CD8-positive, alpha-beta memory T cell (primary cell): Measurements from ENCODE around the gene LGALS1. TPM values are rescaled to one million over a fixed set of nuclear protein-coding genes. Genes with fewer than 3 reads are reported as not detected.
A peak's percentile ranks its signal among the peaks of the same experiment; 100 is the strongest.
"Not testable (repeated sequence)": the region's sequence is repeated elsewhere in the genome, so short reads cannot be mapped to it uniquely, and the experiment has no call there.

Experiments
- CTCF ChIA-PET: fragments of 350-600 bp; sonication (Branson Sonifier 250); formaldehyde crosslinking; loops from one replicate; lab custom pipeline; 2021; ENCODE audit warnings: antibody characterized with exemption; lab: Charles Lee
- POLR2A ChIA-PET: fragments of 350-600 bp; sonication (Branson Sonifier 250); formaldehyde crosslinking; loops from one replicate; lab custom pipeline; 2021; ENCODE audit warnings: antibody characterized with exemption; lab: Charles Lee
- DNase-seq, 5 donors: peaks; one replicate each; pipeline versions ENCODE4 v3.0.0 to v3.0.0-alpha.2; 2020 to 2022; ENCODE audit warnings: mixed read lengths in 1 of 5
- H3K27ac ChIP-seq: one replicate; pipeline ENCODE4 v1.7.0; 2013; ENCODE audit warnings: low read depth, mild to moderate bottlenecking, low read length, moderate library complexity
- H3K27me3 ChIP-seq: 2 replicates; pipeline ENCODE4 v1.7.0; 2013; ENCODE audit warnings: low read length, mild to moderate bottlenecking; ENCODE audit not compliant: insufficient read depth, poor library complexity, severe bottlenecking
- H3K36me3 ChIP-seq: 2 replicates; pipeline ENCODE4 v1.7.0; 2013; ENCODE audit warnings: mild to moderate bottlenecking, low read length, moderate library complexity; ENCODE audit not compliant: insufficient read depth
- H3K4me1 ChIP-seq: 2 replicates; pipeline ENCODE4 v1.7.0; 2013; ENCODE audit warnings: mild to moderate bottlenecking, low read length, moderate library complexity; ENCODE audit not compliant: insufficient read depth
- H3K4me3 ChIP-seq: 2 replicates; pipeline ENCODE4 v1.7.0; 2013; ENCODE audit warnings: mild to moderate bottlenecking, low read length
- H3K9me3 ChIP-seq: 2 replicates; pipeline ENCODE4 v1.7.0; 2013; ENCODE audit warnings: mild to moderate bottlenecking, low read length
- H3K27ac Mint-ChIP-seq, 8 donors: one replicate each; pipeline ENCODE4 v1.8.0; 2020 to 2021; ENCODE audit warnings: mixed read lengths in 8 of 8, mild to moderate bottlenecking in 6 of 8, inconsistent platforms in 3 of 8, moderate library complexity in 3 of 8
- H3K27me3 Mint-ChIP-seq, 2 donors: one replicate each; pipeline ENCODE4 v1.8.0; 2020 to 2021; ENCODE audit warnings: mixed read lengths in 2 of 2, mild to moderate bottlenecking in 1 of 2, moderate library complexity in 1 of 2
- H3K36me3 Mint-ChIP-seq, 3 donors: one replicate each; pipeline ENCODE4 v1.8.0; 2020 to 2021; ENCODE audit warnings: mixed read lengths in 3 of 3, inconsistent platforms in 1 of 3, mild to moderate bottlenecking in 1 of 3
- H3K4me1 Mint-ChIP-seq, 3 donors: one replicate each; pipeline ENCODE4 v1.8.0; 2020 to 2021; ENCODE audit warnings: mixed read lengths in 3 of 3, inconsistent platforms in 1 of 3, mild to moderate bottlenecking in 1 of 3
- H3K4me3 Mint-ChIP-seq, 7 donors: one replicate each; pipeline ENCODE4 v1.8.0; 2020 to 2021; ENCODE audit warnings: mixed read lengths in 7 of 7, mild to moderate bottlenecking in 6 of 7, moderate library complexity in 4 of 7, inconsistent platforms in 2 of 7
- H3K9me3 Mint-ChIP-seq, 5 donors: one replicate each; pipeline ENCODE4 v1.8.0; 2020 to 2022; ENCODE audit warnings: mixed read lengths in 5 of 5, mild to moderate bottlenecking in 3 of 5, moderate library complexity in 2 of 5, inconsistent platforms in 1 of 5
- polyA plus RNA-seq: library from polyadenylated mRNA; unstranded; fragments of 300-500 nt; fragmentation: Illumina TruSeq; gene quantifications from one replicate; pipeline ENCODE4 v1.2.3, GENCODE V29; 2021
- total RNA-seq, 2 experiments: library from RNA; stranded (reverse); gene quantifications; one replicate each; pipeline ENCODE4 v1.2.3, GENCODE V29; 2021

LGALS1 gene
- total and polyA plus RNA-seq, 3 experiments from 2014 or later: 182 to 223 (median 204) TPM

DNA sequence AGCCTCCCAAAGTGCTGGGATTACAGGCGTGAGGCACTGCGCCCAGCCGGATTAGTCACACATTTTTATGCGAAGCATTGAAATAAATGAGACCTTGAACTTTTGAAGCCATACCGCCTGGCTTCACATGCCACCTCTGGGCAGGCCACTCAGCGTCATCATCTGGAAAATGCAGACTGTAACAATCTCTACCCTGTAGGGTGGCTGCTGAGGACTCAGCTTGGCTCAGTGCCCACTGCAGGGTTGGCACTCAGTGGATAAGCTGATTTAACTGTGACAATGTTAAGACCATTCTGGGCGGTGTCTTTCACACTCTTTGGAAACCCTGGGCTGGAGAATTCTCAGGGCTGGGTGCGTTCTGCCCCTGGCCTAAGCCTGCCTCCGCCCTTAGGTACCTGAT lies 27.5 kb upstream of the LGALS1 start:
- no peaks in the 10 kb centered on the region for H3K9me3 ChIP-seq
- H3K27ac ChIP-seq: no peak overlapping the region
- H3K36me3 Mint-ChIP-seq: peaks cover 0 to 86% (median 8%) of the 10 kb centered on the region in 3 donors
- peaks cover 10% of the 10 kb centered on the region for H3K4me1 ChIP-seq
- ChIA-PET POLR2A (interaction anchor here (1.0 kb wide), 1 partner anchor 10 kb away, joined by 6 read pairs; the partner anchor contains the start of gene PDXP), CTCF (interaction anchor here (0.8 to 1.9 kb wide), 2 partner anchors 11 to 34 kb away, joined by 3 to 8 read pairs; no protein-coding TSS in a partner anchor)
- H3K4me3 ChIP-seq: no peak overlapping the region
- H3K9me3 Mint-ChIP-seq: no peaks in the 10 kb centered on the region
- H3K27ac Mint-ChIP-seq: peak overlapping the region in 2 of 8 donors; percentile 26 to 65
- H3K4me1 Mint-ChIP-seq: peaks cover 10 to 30% (median 18%) of the 10 kb centered on the region in 3 donors
- no peak overlapping the region for H3K4me3 Mint-ChIP-seq
- no peaks in the 10 kb centered on the region for H3K27me3 ChIP-seq
- no peaks in the 10 kb centered on the region for H3K27me3 Mint-ChIP-seq
- DNase-seq: no peak
- H3K36me3 ChIP-seq: peaks cover 83% of the 10 kb centered on the region

GRCh38 chr22:37650463-37651136 lies 24.8 kb upstream of the LGALS1 start:
- POLR2A ChIA-PET: interaction anchor here (0.7 kb wide), 1 partner anchor 10 kb away, joined by 5 read pairs; no protein-coding TSS in a partner anchor
- H3K9me3 ChIP-seq: no peaks in the 10 kb centered on the region
- peak overlapping the region in 1 of 8 donors; percentile 33 for H3K27ac Mint-ChIP-seq
- H3K4me1 ChIP-seq: no peaks in the 10 kb centered on the region
- H3K4me3 Mint-ChIP-seq: no peak overlapping the region
- H3K4me1 Mint-ChIP-seq: peaks cover 0 to 9% (median 6%) of the 10 kb centered on the region in 3 donors
- CTCF ChIA-PET: interaction anchor here (20.3 kb wide), 1 partner anchor 12 kb away, joined by 285 read pairs; the partner anchor contains the start of gene SH3BP1
- H3K4me3 ChIP-seq: no peak overlapping the region
- no peak overlapping the region for H3K27ac ChIP-seq
- H3K36me3 ChIP-seq: peaks cover 72% of the 10 kb centered on the region
- H3K27me3 ChIP-seq: no peaks in the 10 kb centered on the region
- no peaks in the 10 kb centered on the region for H3K9me3 Mint-ChIP-seq
- DNase-seq: no peak
- H3K36me3 Mint-ChIP-seq: peaks cover 0 to 77% (median 2%) of the 10 kb centered on the region in 3 donors
- H3K27me3 Mint-ChIP-seq: no peaks in the 10 kb centered on the region

GRCh38 chr22:37654563-37655251 lies 20.7 kb upstream of the LGALS1 start:
- Histone ChIP-seq H3K9me3 (no peaks in the 10 kb centered on the region), H3K4me3 (no peak overlapping the region), H3K27ac (no peak overlapping the region), H3K27me3 (no peaks in the 10 kb centered on the region), H3K4me1 (peaks cover 14% of the 10 kb centered on the region), H3K36me3 (peaks cover 41% of the 10 kb centered on the region)
- Mint-ChIP-seq H3K4me3 (no peak overlapping the region), H3K36me3 (peaks cover 0 to 53% (median 1%) of the 10 kb centered on the region in 3 donors), H3K4me1 (peaks cover 15 to 20% (median 16%) of the 10 kb centered on the region in 3 donors), H3K27ac (peak overlapping the region in 3 of 8 donors; percentile 29 to 72 (median 45)), H3K9me3 (no peaks in the 10 kb centered on the region), H3K27me3 (no peaks in the 10 kb centered on the region)
- CTCF ChIA-PET: interaction anchor here (1.0 to 20.3 kb wide), 2 partner anchors 16 to 27 kb away, joined by 3 to 285 read pairs; partner anchors contain the start of gene SH3BP1
- no peak for DNase-seq
- POLR2A ChIA-PET: no interaction called here

DNA sequence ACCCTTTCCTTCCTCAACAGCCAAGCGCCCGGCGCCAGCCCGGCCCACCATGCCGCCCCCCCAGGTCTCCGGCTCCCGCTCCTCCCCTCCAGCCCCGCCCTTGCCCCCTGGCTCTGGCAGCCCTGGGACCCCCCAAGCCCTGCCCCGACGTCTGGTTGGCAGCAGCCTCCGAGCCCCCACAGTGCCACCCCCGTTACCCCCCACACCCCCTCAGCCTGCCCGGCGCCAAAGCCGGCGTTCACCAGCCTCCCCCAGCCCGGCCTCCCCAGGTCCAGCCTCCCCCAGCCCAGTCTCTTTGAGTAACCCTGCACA lies 20.2 kb upstream of the LGALS1 start:
- H3K27me3 Mint-ChIP-seq: no peaks in the 10 kb centered on the region
- H3K27ac Mint-ChIP-seq: no peak overlapping the region
- Histone ChIP-seq H3K27me3 (no peaks in the 10 kb centered on the region), H3K9me3 (no peaks in the 10 kb centered on the region), H3K27ac (no peak overlapping the region), H3K36me3 (peaks cover 36% of the 10 kb centered on the region), H3K4me1 (peaks cover 19% of the 10 kb centered on the region), H3K4me3 (no peak overlapping the region)
- no peak overlapping the region for H3K4me3 Mint-ChIP-seq
- H3K4me1 Mint-ChIP-seq: peaks cover 20 to 22% (median 21%) of the 10 kb centered on the region in 3 donors
- no peak for DNase-seq
- ChIA-PET CTCF (interaction anchor here (20.3 kb wide), 1 partner anchor 17 kb away, joined by 285 read pairs; the partner anchor contains the start of gene SH3BP1), POLR2A (no interaction called here)
- H3K9me3 Mint-ChIP-seq: no peaks in the 10 kb centered on the region
- H3K36me3 Mint-ChIP-seq: peaks cover 0 to 48% (median 0%) of the 10 kb centered on the region in 3 donors

DNA sequence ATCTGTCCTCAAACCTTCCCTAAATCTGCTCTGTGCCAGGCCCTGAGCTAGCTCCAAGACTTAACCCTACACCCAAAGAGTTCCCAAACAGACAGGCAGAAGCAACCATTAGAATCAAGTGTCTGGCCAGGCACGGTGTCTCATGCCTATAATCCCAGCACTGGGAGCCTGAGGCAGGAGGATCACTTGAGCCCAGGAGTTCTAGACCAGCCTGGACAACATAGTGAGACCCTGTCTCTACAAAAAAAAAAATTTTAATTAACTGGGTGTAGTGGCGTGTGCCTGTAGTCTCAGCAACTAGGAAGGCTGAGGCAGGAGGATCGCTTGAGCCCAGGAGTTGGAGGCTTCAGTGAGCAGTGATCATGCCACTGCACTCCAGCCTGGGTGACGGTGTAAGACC lies 18.9 kb upstream of the LGALS1 start:
- H3K4me3 Mint-ChIP-seq: peak overlapping the region in 1 of 7 donors; percentile 56
- peaks cover 0 to 38% (median 0%) of the 10 kb centered on the region in 3 donors for H3K36me3 Mint-ChIP-seq
- not testable (repeated sequence) for H3K27ac ChIP-seq, H3K4me3 ChIP-seq, H3K9me3 ChIP-seq, DNase-seq, H3K27me3 ChIP-seq, H3K27me3 Mint-ChIP-seq, H3K9me3 Mint-ChIP-seq
- H3K36me3 ChIP-seq: peaks cover 22% of the 10 kb centered on the region
- POLR2A ChIA-PET: interaction anchor here (0.6 to 4.3 kb wide), 5 partner anchors 13 to 621 kb away, joined by 3 to 50 read pairs (median 4); no protein-coding TSS in a partner anchor
- H3K4me1 ChIP-seq: peaks cover 31% of the 10 kb centered on the region
- H3K27ac Mint-ChIP-seq: peak overlapping the region in 4 of 8 donors; percentile 20 to 43 (median 32)
- peaks cover 30 to 36% (median 35%) of the 10 kb centered on the region in 3 donors for H3K4me1 Mint-ChIP-seq
- CTCF ChIA-PET: interaction anchor here (0.9 to 20.3 kb wide), 4 partner anchors 18 to 117 kb away, joined by 6 to 285 read pairs (median 40); partner anchors contain the start of genes GGA1 and SH3BP1

GRCh38 chr22:37657590-37658132 lies 17.8 kb upstream of the LGALS1 start:
- peak overlapping the region; percentile 69 for H3K4me3 ChIP-seq
- DNase-seq: no peak
- H3K9me3 Mint-ChIP-seq: no peaks in the 10 kb centered on the region
- H3K36me3 Mint-ChIP-seq: peaks cover 0 to 30% (median 0%) of the 10 kb centered on the region in 3 donors
- peak overlapping the region; percentile 52 for H3K27ac ChIP-seq
- ChIA-PET CTCF (interaction anchor here (0.9 to 20.3 kb wide), 13 partner anchors 10 to 206 kb away, joined by 3 to 285 read pairs (median 7); partner anchors contain the start of genes GGA1, LGALS1 and SH3BP1), POLR2A (interaction anchor here (0.7 to 4.3 kb wide), 17 partner anchors 9 to 619 kb away, joined by 3 to 59 read pairs (median 8); partner anchors contain the start of genes GGA1, LGALS1 and NOL12)
- peak overlapping the region; percentile 66 to 97 (median 94) for H3K27ac Mint-ChIP-seq
- no peaks in the 10 kb centered on the region for H3K9me3 ChIP-seq
- H3K4me1 Mint-ChIP-seq: peaks cover 34 to 44% (median 36%) of the 10 kb centered on the region in 3 donors
- peaks cover 31% of the 10 kb centered on the region for H3K4me1 ChIP-seq
- H3K4me3 Mint-ChIP-seq: peak overlapping the region; percentile 84 to 91 (median 87)
- no peaks in the 10 kb centered on the region for H3K27me3 ChIP-seq
- H3K27me3 Mint-ChIP-seq: no peaks in the 10 kb centered on the region
- peaks cover 14% of the 10 kb centered on the region for H3K36me3 ChIP-seq
